CD14-positive monocyte (primary cell): ENCODE results near the gene NDP. TPM values are rescaled to one million over a fixed set of nuclear protein-coding genes. Genes with fewer than 3 reads are reported as not detected.

Source experiments
- DNase-seq, 3 donors: peaks; one replicate each; pipeline ENCODE4 v3.0.0-alpha.2; 2011 to 2022
- H2AFZ ChIP-seq: 2 replicates; pipeline ENCODE4 v1.6.0; 2012; ENCODE audit warnings: mild to moderate bottlenecking, low read depth, low read length, inconsistent platforms; ENCODE audit not compliant: insufficient read depth, poor library complexity, severe bottlenecking
- H3K27ac ChIP-seq, 2 donors: 1 replicate in 1 of 2; 2 replicates in 1 of 2; pipeline ENCODE4 v1.5.1; 2012 to 2013; ENCODE audit warnings: low read length in 2 of 2, control low read depth in 1 of 2, inconsistent platforms in 1 of 2, low read depth in 1 of 2, mild to moderate bottlenecking in 1 of 2
- H3K27me3 ChIP-seq, 2 donors: one replicate each; pipeline versions ENCODE4 v1.6.0 to v1.6.1; 2011 to 2013; ENCODE audit warnings: low read length in 2 of 2; ENCODE audit not compliant: control insufficient read depth in 2 of 2, insufficient read depth in 2 of 2
- H3K36me3 ChIP-seq, 2 donors: replicated peaks in 1 of 2; 1 replicate in 1 of 2; 2 replicates in 1 of 2; pipeline versions ENCODE4 v1.5.1 to v1.6.1; 2012 to 2013; ENCODE audit warnings: low read length in 2 of 2, control low read depth in 1 of 2, inconsistent platforms in 1 of 2, mild to moderate bottlenecking in 1 of 2; ENCODE audit not compliant: insufficient read depth in 2 of 2, control insufficient read depth in 1 of 2
- H3K4me1 ChIP-seq, 2 donors: 1 replicate in 1 of 2; 2 replicates in 1 of 2; pipeline versions ENCODE4 v1.5.1 to v1.6.1; 2012 to 2013; ENCODE audit warnings: low read length in 2 of 2, control low read depth in 1 of 2, inconsistent platforms in 1 of 2, mild to moderate bottlenecking in 1 of 2, moderate library complexity in 1 of 2; ENCODE audit not compliant: insufficient read depth in 2 of 2, control insufficient read depth in 1 of 2
- H3K4me2 ChIP-seq: replicated peaks from 2 replicates; pipeline ENCODE3; 2012; ENCODE audit warnings: low read length, moderate library complexity, mild to moderate bottlenecking; ENCODE audit not compliant: poor library complexity, severe bottlenecking; ENCODE audit errors: extremely low read depth
- H3K4me3 ChIP-seq, 3 experiments: fragments of 200-600 bp in 1 of 3; sonication (generic) in 1 of 3; replicated peaks in 1 of 3; 1 replicate in 2 of 3; 2 replicates in 1 of 3; pipeline ENCODE4 v1.5.1; 2011 to 2013; ENCODE audit warnings: low read length in 3 of 3, mild to moderate bottlenecking in 3 of 3, control low read depth in 2 of 3, low read depth in 2 of 3, inconsistent platforms in 1 of 3, moderate library complexity in 1 of 3
- H3K79me2 ChIP-seq: 2 replicates; pipeline ENCODE4 v1.6.0; 2012; ENCODE audit warnings: mild to moderate bottlenecking, control low read depth, inconsistent platforms, low read length, moderate library complexity; ENCODE audit not compliant: insufficient read depth
- H3K9ac ChIP-seq: 2 replicates; pipeline ENCODE4 v1.6.0; 2017; ENCODE audit warnings: low read length, mild to moderate bottlenecking; ENCODE audit not compliant: insufficient read depth, poor library complexity, severe bottlenecking
- H3K9me3 ChIP-seq, 2 donors: replicated peaks in 1 of 2; 1 replicate in 1 of 2; 2 replicates in 1 of 2; pipeline versions ENCODE4 v1.5.1 to v1.6.1; 2012 to 2013; ENCODE audit warnings: low read length in 2 of 2, control low read depth in 1 of 2; ENCODE audit not compliant: control insufficient read depth in 1 of 2, insufficient read depth in 1 of 2
- H4K20me1 ChIP-seq: 2 replicates; pipeline ENCODE4 v1.6.0; 2012; ENCODE audit warnings: mild to moderate bottlenecking, low read length, control low read depth, moderate library complexity; ENCODE audit not compliant: insufficient read depth
- H3K27ac Mint-ChIP-seq, 7 donors: one replicate each; pipeline ENCODE4 v1.8.0; 2020; ENCODE audit warnings: mild to moderate bottlenecking in 7 of 7, mixed read lengths in 7 of 7, moderate library complexity in 6 of 7, inconsistent platforms in 2 of 7
- H3K27me3 Mint-ChIP-seq, 3 donors: one replicate each; pipeline ENCODE4 v1.8.0; 2021 to 2022; ENCODE audit warnings: low read depth in 3 of 3, mild to moderate bottlenecking in 3 of 3, mixed read lengths in 3 of 3, moderate library complexity in 3 of 3, inconsistent platforms in 1 of 3
- H3K36me3 Mint-ChIP-seq, 2 donors: one replicate each; pipeline ENCODE4 v1.8.0; 2020; ENCODE audit warnings: mixed read lengths in 2 of 2, inconsistent platforms in 1 of 2, mild to moderate bottlenecking in 1 of 2
- H3K4me1 Mint-ChIP-seq: one replicate; pipeline ENCODE4 v1.8.0; 2020; ENCODE audit warnings: mild to moderate bottlenecking, mixed read lengths
- H3K4me3 Mint-ChIP-seq, 2 donors: one replicate each; pipeline ENCODE4 v1.8.0; 2020; ENCODE audit warnings: mild to moderate bottlenecking in 2 of 2, mixed read lengths in 2 of 2, moderate library complexity in 1 of 2
- H3K9me3 Mint-ChIP-seq, 7 donors: one replicate each; pipeline ENCODE4 v1.8.0; 2020 to 2022; ENCODE audit warnings: mixed read lengths in 7 of 7, mild to moderate bottlenecking in 6 of 7, moderate library complexity in 6 of 7, inconsistent platforms in 2 of 7
- CTCF ChIP-seq: fragments of 200-600 bp; IDR thresholded peaks from one replicate; pipeline ENCODE4 v1.8.0; 2022; ENCODE audit warnings: antibody characterized with exemption, mild to moderate bottlenecking
- WGBS: methylation state at CpG from one replicate; pipeline ENCODE4 v1.1.5; 2013; ENCODE audit warnings: missing lambda C conversion rate; ENCODE audit not compliant: insufficient coverage; 5-methylcytosine and 5-hydroxymethylcytosine counted together
- intact Hi-C, 2 donors: fragments of 100-400 bp; cut with micrococcal nuclease; formaldehyde crosslinking; loops; one replicate each; pipeline versions ENCODE4 v1.15.0 to v1.15.1; 2023
- polyA plus RNA-seq, 3 donors: library from polyadenylated mRNA; depleted of rRNA in 1 of 3; unstranded in 2 of 3; stranded (reverse) in 1 of 3; fragments of 300-500 nt in 2 of 3; fragments of >200 nt in 1 of 3; fragmentation: Illumina TruSeq in 2 of 3; gene quantifications; 1 replicate in 2 of 3; 2 replicates in 1 of 3; pipeline ENCODE4 v1.2.3, GENCODE V29; 2012 to 2021

The NDP gene
- polyA plus RNA-seq, 3 donors, result not detected

- no peaks in the 10 kb centered on the region for H3K36me3 ChIP-seq
- no peaks in the 10 kb centered on the region for H4K20me1 ChIP-seq
- intact Hi-C loops, result no loop called here
- H3K4me3 ChIP-seq, result no peak overlapping the region
- no peaks in the 10 kb centered on the region for H3K4me1 ChIP-seq
- no peak for DNase-seq
- H3K9me3 ChIP-seq, result no peaks in the 10 kb centered on the region
- WGBS, result 95% methylated on average over 3 of the region's 5 CpGs
- Mint-ChIP-seq H3K27me3 (peaks cover 0 to 5% (median 2%) of the 10 kb centered on the region in 3 donors), H3K9me3 (peaks cover 0 to 6% (median 2%) of the 10 kb centered on the region in 7 donors), H3K27ac (no peak overlapping the region), H3K4me3 (no peak overlapping the region), H3K4me1 (no peaks in the 10 kb centered on the region), H3K36me3 (no peaks in the 10 kb centered on the region)
- H2AFZ ChIP-seq, result no peak overlapping the region
- H3K79me2 ChIP-seq, result no peaks in the 10 kb centered on the region
- no peak overlapping the region for H3K9ac ChIP-seq
- no peak for TF ChIP-seq CTCF
- no peak overlapping the region for H3K4me2 ChIP-seq
- no peak overlapping the region for H3K27ac ChIP-seq
- peaks cover 0 to 2% of the 10 kb centered on the region in 2 donors for H3K27me3 ChIP-seq
Measured at GRCh38 chrX:43986083-43986482, 12.9 kb upstream of the NDP start.

- Mint-ChIP-seq H3K36me3 (no peaks in the 10 kb centered on the region), H3K27ac (no peak overlapping the region), H3K9me3 (peaks cover 0 to 6% (median 2%) of the 10 kb centered on the region in 7 donors), H3K27me3 (peaks cover 0 to 5% (median 2%) of the 10 kb centered on the region in 3 donors), H3K4me3 (no peak overlapping the region), H3K4me1 (no peaks in the 10 kb centered on the region)
- TF ChIP-seq CTCF, result no peak
- H3K4me1 ChIP-seq, result no peaks in the 10 kb centered on the region
- H3K79me2 ChIP-seq, result no peaks in the 10 kb centered on the region
- no CpG with 5 or more reads among the region's 2 CpGs for WGBS
- no peak overlapping the region for H3K9ac ChIP-seq
- H2AFZ ChIP-seq, result no peak overlapping the region
- peak in 1 of 3 donors; percentile 28 for DNase-seq
- no peak overlapping the region for H3K27ac ChIP-seq
- H3K9me3 ChIP-seq, result no peaks in the 10 kb centered on the region
- no peaks in the 10 kb centered on the region for H4K20me1 ChIP-seq
- no peak overlapping the region for H3K4me2 ChIP-seq
- H3K4me3 ChIP-seq, result no peak overlapping the region
- H3K27me3 ChIP-seq, result peaks cover 0 to 2% of the 10 kb centered on the region in 2 donors
- intact Hi-C loops, result no loop called here
- no peaks in the 10 kb centered on the region for H3K36me3 ChIP-seq
Measured at GRCh38 chrX:43985511-43985910, 12.3 kb upstream of the NDP start.
